Breast epithelium (tissue), 3 donors: ENCODE measurements around the gene RHOT2.

Experiments used
- CTCF ChIP-seq, 3 donors: fragments of 450-650 bp; IDR thresholded peaks; one replicate each; pipeline ENCODE4 v1.5.1; 2016 to 2017; ENCODE audit warnings: antibody characterized with exemption in 3 of 3, mild to moderate bottlenecking in 3 of 3, moderate library complexity in 3 of 3
- POLR2A ChIP-seq: fragments of 450-650 bp; IDR thresholded peaks from one replicate; pipeline ENCODE4 v1.6.1; 2016; ENCODE audit warnings: antibody characterized with exemption, mild to moderate bottlenecking, moderate library complexity

DNA sequence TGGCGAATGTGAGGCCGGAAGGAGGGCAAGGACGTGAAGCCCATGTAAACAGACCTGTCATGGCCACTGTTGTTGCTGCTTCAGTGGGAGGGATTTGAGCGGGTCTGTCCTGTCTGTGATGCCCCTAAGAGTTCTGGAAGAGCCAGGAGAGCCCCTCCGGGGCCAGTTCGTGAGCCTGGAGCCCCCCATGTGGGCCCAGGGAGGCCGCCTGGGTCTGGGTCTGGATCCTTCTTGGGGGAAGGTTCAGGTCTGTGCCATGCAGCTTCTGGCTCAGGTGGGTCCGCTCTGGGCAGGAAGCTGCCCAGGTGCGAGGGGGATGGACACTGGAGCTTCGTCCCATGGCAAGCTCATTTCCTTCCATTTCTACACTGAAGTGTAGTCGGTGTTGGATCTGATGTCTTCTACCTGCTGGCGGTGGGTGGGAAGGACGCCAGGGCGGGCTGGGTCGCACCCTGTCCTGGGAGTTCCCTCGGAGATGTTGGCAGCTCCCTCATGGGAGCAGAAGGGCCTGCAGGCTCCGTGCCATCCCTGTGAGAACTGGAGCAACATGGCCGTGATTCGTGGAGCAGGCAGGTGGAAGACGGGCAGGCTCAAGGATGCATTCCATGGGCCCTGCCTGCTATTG is 48.3 kb upstream of the RHOT2 start:
- TF ChIP-seq CTCF (IDR thresholded peaks at IDR 0.05) = no peak
- no peak for TF ChIP-seq POLR2A
